ENCODE data around the gene SPARCL1. TPM values are rescaled to one million over a fixed set of nuclear protein-coding genes. Genes with fewer than 3 reads are reported as not detected.
A peak's percentile ranks its signal among the peaks of the same experiment; 100 is the strongest.
"Not testable (repeated sequence)": the region's sequence is repeated elsewhere in the genome, so short reads cannot be mapped to it uniquely, and the experiment has no call there.

Gene SPARCL1
- total RNA-seq, 1 donor from 2014 or later: not detected

DNA sequence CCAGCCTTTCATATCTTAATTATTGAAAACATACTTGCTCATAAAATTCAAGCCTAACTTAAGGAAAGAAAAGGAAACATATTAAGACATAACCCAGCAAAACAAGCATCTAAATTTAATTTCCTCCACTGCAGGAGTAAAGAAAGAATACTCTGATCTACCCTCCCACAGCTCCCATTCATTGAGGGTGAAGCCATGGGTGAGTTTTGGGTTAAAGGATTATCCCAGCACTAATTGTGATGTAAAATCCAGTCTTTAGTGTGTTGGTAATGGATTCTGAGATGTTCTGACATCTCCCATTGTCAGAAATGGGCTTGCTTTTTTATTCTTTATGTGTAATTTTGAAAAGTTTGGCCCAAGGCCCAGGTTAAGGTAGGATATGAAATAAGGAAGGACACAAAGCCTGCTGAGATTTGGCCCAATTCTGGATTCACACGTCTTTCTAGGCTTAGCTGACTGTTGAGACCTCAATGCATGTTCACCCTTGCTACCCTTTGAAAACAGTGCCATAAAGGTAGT, 50.4 kb downstream of the SPARCL1 start:
- Mint-ChIP-seq H3K4me3 (no peak overlapping the region), H3K4me1 (no peaks in the 10 kb centered on the region), H3K27me3 (no peaks in the 10 kb centered on the region), H3K9me3 (no peaks in the 10 kb centered on the region), H3K27ac (no peak overlapping the region), H3K36me3 (ENCODE audit: low read depth) (no peaks in the 10 kb centered on the region)
- DNase-seq: no peak
- intact Hi-C loops (cut with micrococcal nuclease): no loop called here

DNA sequence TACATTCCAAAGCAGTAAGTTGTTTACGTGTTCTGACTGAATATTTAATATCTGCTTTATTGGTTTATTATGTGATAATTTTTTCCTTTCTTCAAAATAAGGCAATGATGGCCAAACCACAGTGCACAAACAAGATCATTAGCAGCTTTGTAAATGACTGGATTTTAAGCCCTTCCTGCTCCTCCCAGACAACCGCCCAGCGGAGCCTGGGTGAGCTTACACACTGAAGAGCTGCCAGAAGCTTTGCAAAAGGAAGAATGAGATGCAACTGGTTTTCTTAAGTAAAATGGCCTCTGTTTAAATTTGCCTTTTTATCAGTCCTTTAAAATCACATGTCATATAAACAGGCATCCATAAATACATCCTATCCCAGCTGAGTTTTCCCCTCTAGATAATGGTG, 52.2 kb downstream of the SPARCL1 start:
- intact Hi-C loops (cut with micrococcal nuclease): no loop called here
- H3K27me3 Mint-ChIP-seq: no peaks in the 10 kb centered on the region
- H3K27ac Mint-ChIP-seq: no peak overlapping the region
- DNase-seq: no peak
- no peak overlapping the region for H3K4me3 Mint-ChIP-seq
- H3K4me1 Mint-ChIP-seq: no peaks in the 10 kb centered on the region
- H3K9me3 Mint-ChIP-seq: no peaks in the 10 kb centered on the region
- no peaks in the 10 kb centered on the region for H3K36me3 Mint-ChIP-seq (ENCODE audit: low read depth)

DNA sequence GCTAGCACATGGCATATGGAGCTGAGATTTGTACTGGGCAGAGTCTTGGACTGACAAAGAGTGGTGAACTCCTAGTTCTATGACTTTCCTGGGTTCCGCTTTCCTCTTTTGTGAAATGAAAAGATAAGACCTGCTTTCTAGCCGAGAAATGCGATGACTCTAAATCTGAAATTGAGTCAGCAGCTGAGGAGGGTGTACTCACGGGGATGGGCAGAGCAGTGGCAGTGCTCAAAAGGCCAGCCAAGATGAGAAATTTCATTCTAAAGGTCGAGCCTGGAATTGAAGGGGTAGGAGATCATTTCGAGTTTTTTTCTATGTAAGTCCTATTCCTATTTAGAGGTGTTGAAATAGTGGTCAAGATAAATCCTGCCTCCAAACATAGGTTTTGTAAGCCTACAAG, 59.8 kb downstream of the SPARCL1 start:
- DNase-seq: no peak
- no peaks in the 10 kb centered on the region for H3K9me3 Mint-ChIP-seq
- no peaks in the 10 kb centered on the region for H3K27me3 Mint-ChIP-seq
- H3K27ac Mint-ChIP-seq: no peak overlapping the region
- H3K4me1 Mint-ChIP-seq: no peaks in the 10 kb centered on the region
- no peak overlapping the region for H3K4me3 Mint-ChIP-seq
- H3K36me3 Mint-ChIP-seq (ENCODE audit: low read depth): no peaks in the 10 kb centered on the region
- intact Hi-C loops (cut with micrococcal nuclease): loop anchor here (10.0 kb wide), 1 partner anchor 195 kb away; no protein-coding TSS in a partner anchor

DNA sequence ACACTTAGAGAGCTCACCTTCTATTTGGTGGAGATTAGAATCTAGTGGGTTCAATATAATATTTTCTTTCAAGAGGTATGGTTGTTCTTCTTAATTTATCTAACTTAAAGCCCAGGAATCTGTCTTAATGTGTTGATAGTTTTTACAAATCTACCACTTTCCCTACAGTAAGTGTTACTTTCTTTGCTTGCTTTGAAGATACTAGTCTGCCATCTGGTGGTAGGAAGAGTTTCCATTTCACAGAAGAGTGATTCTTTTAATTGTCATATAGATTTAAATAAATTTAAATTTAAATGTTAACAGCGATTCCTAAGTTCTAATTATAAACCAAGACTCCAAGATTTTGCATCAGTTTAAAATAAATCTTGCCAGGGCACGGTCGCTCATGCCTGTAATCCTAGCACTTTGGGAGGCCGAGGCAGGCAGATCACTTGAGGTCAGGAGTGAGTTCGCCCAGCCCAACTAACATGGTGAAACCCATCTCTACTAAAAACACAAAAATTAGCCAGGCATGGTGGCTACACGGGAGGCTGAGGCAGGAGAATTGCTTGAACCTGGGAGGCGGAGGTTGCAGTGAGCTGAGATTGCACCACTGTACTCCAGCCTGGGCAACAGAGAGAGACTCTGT, 63.3 kb downstream of the SPARCL1 start:
- no peak overlapping the region for H3K27ac Mint-ChIP-seq
- peak; percentile 72 for DNase-seq
- no peaks in the 10 kb centered on the region for H3K4me1 Mint-ChIP-seq
- H3K4me3 Mint-ChIP-seq: no peak overlapping the region
- intact Hi-C loops (cut with micrococcal nuclease): loop anchor here (1.0 to 10.0 kb wide), 3 partner anchors 90 to 315 kb away; no protein-coding TSS in a partner anchor
- no peaks in the 10 kb centered on the region for H3K36me3 Mint-ChIP-seq (ENCODE audit: low read depth)
- H3K27me3 Mint-ChIP-seq: no peaks in the 10 kb centered on the region
- no peaks in the 10 kb centered on the region for H3K9me3 Mint-ChIP-seq

DNA sequence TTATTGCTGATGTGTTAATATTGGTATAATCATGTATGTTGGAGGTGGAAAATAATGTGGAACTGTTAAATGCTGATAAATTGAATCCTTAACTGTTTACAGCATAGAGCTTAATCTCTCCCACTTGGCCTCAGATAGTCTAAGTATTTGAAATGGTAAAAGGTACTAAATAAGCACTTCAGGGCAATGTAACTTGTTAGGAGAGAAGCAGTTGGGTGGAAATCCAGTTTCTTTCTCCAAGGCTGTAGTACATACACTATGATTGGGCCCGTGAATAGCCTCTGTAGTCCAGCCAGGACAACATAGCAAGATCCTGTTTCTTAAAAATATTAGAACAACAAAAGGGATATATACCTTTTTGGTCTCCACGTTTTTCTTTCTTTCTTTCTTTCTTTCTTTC, 67.1 kb downstream of the SPARCL1 start:
- Mint-ChIP-seq H3K4me3 (no peak overlapping the region), H3K9me3 (no peaks in the 10 kb centered on the region), H3K27me3 (no peaks in the 10 kb centered on the region), H3K27ac (no peak overlapping the region), H3K4me1 (no peaks in the 10 kb centered on the region), H3K36me3 (ENCODE audit: low read depth) (peaks cover 8% of the 10 kb centered on the region)
- no peak for DNase-seq
- intact Hi-C loops (cut with micrococcal nuclease): loop anchor here (10.0 kb wide), 1 partner anchor 187 kb away; no protein-coding TSS in a partner anchor

DNA sequence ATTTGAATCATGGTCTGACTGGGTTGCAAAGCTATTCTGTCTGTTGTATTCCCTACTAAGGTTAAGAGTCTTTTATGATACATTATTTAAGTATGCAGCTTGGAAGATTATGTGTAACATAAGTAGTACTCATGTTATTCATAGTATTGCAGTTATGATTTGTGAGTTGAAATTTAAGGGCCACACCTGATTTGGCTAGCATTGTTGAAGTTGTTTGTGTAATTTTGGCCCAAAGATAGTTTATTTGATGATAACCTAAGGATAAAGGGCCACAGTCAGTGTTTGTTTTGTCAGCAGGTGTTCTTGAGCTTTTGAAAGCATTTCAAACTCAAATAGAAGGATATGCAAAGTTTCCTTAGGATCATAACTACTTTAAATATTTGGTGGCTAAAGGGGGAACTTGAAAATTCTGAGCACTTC, 67.9 kb downstream of the SPARCL1 start:
- no peak overlapping the region for H3K4me3 Mint-ChIP-seq
- H3K27me3 Mint-ChIP-seq: no peaks in the 10 kb centered on the region
- DNase-seq: no peak
- intact Hi-C loops (cut with micrococcal nuclease): loop anchor here (10.0 kb wide), 1 partner anchor 186 kb away; no protein-coding TSS in a partner anchor
- H3K4me1 Mint-ChIP-seq: no peaks in the 10 kb centered on the region
- no peaks in the 10 kb centered on the region for H3K9me3 Mint-ChIP-seq
- H3K36me3 Mint-ChIP-seq (ENCODE audit: low read depth): peaks cover 8% of the 10 kb centered on the region
- H3K27ac Mint-ChIP-seq: no peak overlapping the region

- peaks cover 9% of the 10 kb centered on the region for H3K36me3 Mint-ChIP-seq (ENCODE audit: low read depth)
- H3K27me3 Mint-ChIP-seq: no peaks in the 10 kb centered on the region
- H3K4me3 Mint-ChIP-seq: no peak overlapping the region
- intact Hi-C loops (cut with micrococcal nuclease): no loop called here
- no peak overlapping the region for H3K27ac Mint-ChIP-seq
- no peak for DNase-seq
- no peaks in the 10 kb centered on the region for H3K4me1 Mint-ChIP-seq
- no peaks in the 10 kb centered on the region for H3K9me3 Mint-ChIP-seq
Observed at GRCh38 chr4:87458913-87459312, 70.3 kb downstream of the SPARCL1 start.

- peaks cover 10% of the 10 kb centered on the region for H3K36me3 Mint-ChIP-seq (ENCODE audit: low read depth)
- H3K27me3 Mint-ChIP-seq: no peaks in the 10 kb centered on the region
- no peaks in the 10 kb centered on the region for H3K4me1 Mint-ChIP-seq
- intact Hi-C loops (cut with micrococcal nuclease): no loop called here
- no peak overlapping the region for H3K4me3 Mint-ChIP-seq
- no peak for DNase-seq
- no peak overlapping the region for H3K27ac Mint-ChIP-seq
- no peaks in the 10 kb centered on the region for H3K9me3 Mint-ChIP-seq
Observed at GRCh38 chr4:87451537-87451936, 77.6 kb downstream of the SPARCL1 start.

DNA sequence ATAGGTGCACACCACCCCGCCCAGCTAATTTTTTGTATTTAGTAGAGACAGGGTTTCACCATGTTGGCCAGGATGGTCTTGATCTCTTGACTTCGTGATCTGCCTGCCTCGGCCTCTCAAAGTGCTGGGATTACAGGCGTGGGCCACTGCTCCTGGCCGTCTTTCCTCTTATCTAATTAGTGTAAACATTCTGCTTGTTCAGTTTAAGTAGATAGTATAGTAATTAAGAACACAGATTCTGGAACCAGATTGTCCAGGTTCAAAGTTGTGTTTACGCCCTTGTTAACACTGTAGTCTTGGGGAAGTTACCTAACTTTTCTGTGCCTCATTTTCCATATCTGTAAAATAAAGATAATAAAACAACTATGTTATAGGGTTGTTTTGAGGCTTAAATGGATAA, 82.8 kb downstream of the SPARCL1 start:
- intact Hi-C loops (cut with micrococcal nuclease); H3K27me3 Mint-ChIP-seq; H3K9me3 Mint-ChIP-seq; DNase-seq; H3K27ac Mint-ChIP-seq; H3K4me1 Mint-ChIP-seq; H3K4me3 Mint-ChIP-seq: not testable (repeated sequence)
- peaks cover 22% of the 10 kb centered on the region for H3K36me3 Mint-ChIP-seq (ENCODE audit: low read depth)

DNA sequence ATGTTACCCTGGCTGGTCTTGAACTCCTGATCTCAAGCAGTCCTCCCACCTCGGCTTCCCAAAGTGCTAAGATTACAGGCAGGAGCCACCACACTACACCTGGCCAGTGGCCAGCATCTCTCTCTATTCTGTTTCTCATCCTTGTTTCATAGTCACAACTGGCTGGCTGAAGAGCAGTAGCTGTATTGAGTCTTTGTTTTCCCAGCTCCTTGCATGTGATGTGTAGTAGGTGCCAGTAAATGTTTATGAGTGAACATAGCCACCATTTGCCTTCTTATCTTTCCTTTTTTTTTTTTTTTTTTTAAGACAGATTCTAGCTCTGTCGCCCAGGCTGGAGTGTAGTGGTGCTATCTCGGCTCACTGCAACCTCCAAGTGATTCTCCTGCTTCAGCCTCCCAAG, 83.2 kb downstream of the SPARCL1 start:
- Mint-ChIP-seq H3K27me3 (no peaks in the 10 kb centered on the region), H3K9me3 (no peaks in the 10 kb centered on the region)

GRCh38 chr4:87444741-87445140, 84.4 kb downstream of the SPARCL1 start:
- no peaks in the 10 kb centered on the region for H3K4me1 Mint-ChIP-seq
- no peak for DNase-seq
- no peak overlapping the region for H3K27ac Mint-ChIP-seq
- intact Hi-C loops (cut with micrococcal nuclease): no loop called here
- no peaks in the 10 kb centered on the region for H3K9me3 Mint-ChIP-seq
- H3K27me3 Mint-ChIP-seq: no peaks in the 10 kb centered on the region
- H3K4me3 Mint-ChIP-seq: no peak overlapping the region
- H3K36me3 Mint-ChIP-seq (ENCODE audit: low read depth): peaks cover 26% of the 10 kb centered on the region

More for the DNA sequence above, 83.2 kb downstream of the SPARCL1 start:
- H3K4me3 Mint-ChIP-seq: no peak overlapping the region
- no peaks in the 10 kb centered on the region for H3K4me1 Mint-ChIP-seq
- DNase-seq: no peak
- no peak overlapping the region for H3K27ac Mint-ChIP-seq
- H3K36me3 Mint-ChIP-seq (ENCODE audit: low read depth): peaks cover 23% of the 10 kb centered on the region
- intact Hi-C loops (cut with micrococcal nuclease): no loop called here

DNA sequence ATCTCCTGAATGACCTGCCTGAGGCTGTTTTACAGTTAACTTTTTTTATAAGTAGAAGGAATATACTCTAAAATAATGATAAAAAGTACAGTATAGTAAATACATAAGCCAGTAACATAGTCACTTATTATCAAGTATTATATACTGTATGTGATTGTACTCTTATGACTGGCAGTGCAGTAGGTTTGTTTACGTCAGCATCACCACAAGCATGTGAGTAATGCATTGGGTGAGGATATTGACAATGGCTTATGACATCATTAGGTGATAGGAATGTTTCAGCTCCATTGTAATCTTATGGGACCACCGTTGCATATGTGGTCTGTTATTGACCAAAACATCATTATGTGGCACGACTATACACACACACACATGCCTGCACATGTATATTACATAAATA, 86.3 kb downstream of the SPARCL1 start:
- Mint-ChIP-seq H3K4me3 (no peak overlapping the region), H3K9me3 (no peaks in the 10 kb centered on the region), H3K27me3 (no peaks in the 10 kb centered on the region), H3K36me3 (ENCODE audit: low read depth) (peaks cover 36% of the 10 kb centered on the region), H3K27ac (no peak overlapping the region), H3K4me1 (no peaks in the 10 kb centered on the region)
- intact Hi-C loops (cut with micrococcal nuclease): no loop called here
- DNase-seq: no peak

DNA sequence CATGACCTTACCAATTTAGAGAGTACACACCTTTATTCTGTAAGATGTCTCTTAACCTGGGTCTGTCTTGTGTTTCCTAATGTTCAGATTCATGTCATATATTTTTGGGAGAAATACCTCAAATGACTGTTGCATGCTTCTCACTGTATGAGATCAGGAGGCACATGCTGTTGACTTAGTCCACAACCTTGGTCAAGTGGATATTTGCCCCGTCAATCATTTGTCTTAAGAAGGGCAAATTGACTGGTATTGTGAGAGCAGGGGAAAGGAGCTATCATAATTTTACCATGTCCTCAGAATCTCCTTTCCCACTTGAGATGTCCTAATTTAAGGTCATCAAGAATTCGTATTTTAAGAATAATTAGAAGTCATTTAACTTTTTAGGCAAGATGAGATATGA, 95.8 kb downstream of the SPARCL1 start:
- no peak for DNase-seq
- intact Hi-C loops (cut with micrococcal nuclease): no loop called here
- Mint-ChIP-seq H3K9me3 (no peaks in the 10 kb centered on the region), H3K4me3 (no peak overlapping the region), H3K36me3 (ENCODE audit: low read depth) (peaks cover 15% of the 10 kb centered on the region), H3K4me1 (peaks cover 9% of the 10 kb centered on the region), H3K27ac (no peak overlapping the region), H3K27me3 (no peaks in the 10 kb centered on the region)

DNA sequence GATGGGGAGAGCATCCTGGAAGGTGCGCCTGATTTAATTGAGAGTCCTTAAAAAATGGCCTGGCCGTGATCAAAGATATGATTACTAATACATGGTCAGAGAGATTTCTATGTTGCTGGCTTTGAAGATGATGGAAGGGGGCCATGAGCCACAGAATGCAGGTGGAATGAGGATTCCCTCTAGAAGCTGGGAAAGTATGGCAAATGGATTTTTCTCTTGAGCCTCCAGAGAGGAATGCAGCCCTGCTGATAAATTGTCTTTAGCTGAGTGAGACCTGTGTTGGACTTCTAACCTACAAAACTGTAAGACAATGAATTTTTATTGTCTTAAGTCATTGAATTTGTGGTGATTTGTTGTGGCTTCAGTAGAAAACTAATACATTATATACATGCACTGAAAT, 99.1 kb downstream of the SPARCL1 start:
- intact Hi-C loops (cut with micrococcal nuclease): no loop called here

GRCh38 chr4:87428979-87429378, 100.2 kb downstream of the SPARCL1 start:
- Mint-ChIP-seq H3K36me3 (ENCODE audit: low read depth) (no peaks in the 10 kb centered on the region), H3K4me3 (no peak overlapping the region), H3K9me3 (no peaks in the 10 kb centered on the region), H3K27ac (no peak overlapping the region), H3K4me1 (peaks cover 14% of the 10 kb centered on the region), H3K27me3 (no peaks in the 10 kb centered on the region)
- intact Hi-C loops (cut with micrococcal nuclease): loop anchor here (10.0 kb wide), 1 partner anchor 494 kb away; the partner anchor contains the start of gene AFF1
- DNase-seq: no peak

More for the DNA sequence above, 99.1 kb downstream of the SPARCL1 start:
- Mint-ChIP-seq H3K36me3 (ENCODE audit: low read depth) (no peaks in the 10 kb centered on the region), H3K27me3 (no peaks in the 10 kb centered on the region), H3K4me1 (peaks cover 9% of the 10 kb centered on the region), H3K4me3 (no peak overlapping the region), H3K9me3 (no peaks in the 10 kb centered on the region), H3K27ac (no peak overlapping the region)
- DNase-seq: no peak

Measured in activated CD4-positive, alpha-beta T cell treated with anti-CD3 and anti-CD28 coated beads, Interleukin-2, amount 10 ng/mL, durations not matched to agents 24 days and 14 days (primary cell).